OCI-M2 (cell line): ENCODE data around the gene ZSWIM5.
"Not testable (repeated sequence)": the region's sequence is repeated elsewhere in the genome, so short reads cannot be mapped to it uniquely, and the experiment has no call there.

Experiments
- DNase-seq: peaks from one replicate; lab custom pipeline; 2025; ENCODE audit not compliant: unreplicated experiment; lab: John Stamatoyannopoulos, UW

Gene ZSWIM5

DNA sequence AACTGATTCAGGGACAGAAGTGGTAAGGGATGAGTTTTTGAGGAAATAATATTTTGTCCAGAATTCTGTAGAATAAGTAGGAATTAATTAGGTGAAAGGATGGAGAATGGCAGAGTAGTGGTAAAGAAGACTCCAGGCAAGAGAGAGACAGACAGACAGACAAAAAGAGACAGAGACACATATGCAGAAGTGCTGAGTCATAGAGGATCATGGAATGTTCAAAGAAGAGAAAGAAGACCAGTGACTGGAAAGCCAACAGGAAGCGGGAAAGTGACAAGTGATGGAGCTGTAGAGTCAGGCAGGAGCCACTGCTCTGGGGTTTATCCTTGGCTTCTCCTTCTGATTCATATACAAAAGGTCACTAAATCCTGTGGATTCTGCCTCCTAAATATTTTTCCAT lies 108.5 kb downstream of the ZSWIM5 start:
- DNase-seq = no peak

DNA sequence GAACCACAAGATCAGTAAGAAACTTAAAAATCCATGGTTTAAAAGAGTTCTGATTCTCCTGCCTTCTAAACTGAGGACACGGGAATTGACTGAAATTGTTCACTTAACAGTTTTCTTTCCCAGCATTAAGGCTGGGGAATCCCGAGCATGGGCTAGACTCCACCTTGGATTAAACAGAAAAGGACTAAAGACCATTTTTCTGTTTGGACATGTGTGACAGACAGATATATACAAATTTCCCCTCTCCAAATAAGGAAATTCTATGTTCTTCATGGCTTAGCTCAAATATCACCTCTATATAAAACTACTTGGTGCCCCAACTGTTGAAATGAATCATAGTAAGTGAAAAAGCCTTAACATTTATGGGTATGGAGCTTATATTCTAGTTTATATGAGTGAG lies 109.3 kb downstream of the ZSWIM5 start:
- DNase-seq = no peak

DNA sequence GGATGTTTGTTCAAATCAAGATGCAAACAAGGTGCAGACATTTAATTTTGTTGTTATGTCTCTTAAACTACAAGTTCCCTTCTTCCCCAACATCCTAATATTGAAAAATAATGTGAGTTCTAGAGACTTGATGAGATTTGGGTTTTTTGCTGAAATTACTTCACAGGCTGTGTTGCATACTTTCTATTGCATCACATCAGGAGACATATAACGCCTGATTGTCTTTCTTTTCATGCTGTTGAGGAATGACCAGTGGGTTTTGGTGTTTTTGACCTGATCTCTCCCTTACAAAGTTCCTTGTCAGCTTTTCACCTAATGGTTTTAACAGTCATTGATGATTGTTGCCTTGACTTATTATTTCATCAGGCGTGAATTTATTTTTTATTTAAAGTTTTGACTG lies 111.0 kb downstream of the ZSWIM5 start:
- DNase-seq = no peak

DNA sequence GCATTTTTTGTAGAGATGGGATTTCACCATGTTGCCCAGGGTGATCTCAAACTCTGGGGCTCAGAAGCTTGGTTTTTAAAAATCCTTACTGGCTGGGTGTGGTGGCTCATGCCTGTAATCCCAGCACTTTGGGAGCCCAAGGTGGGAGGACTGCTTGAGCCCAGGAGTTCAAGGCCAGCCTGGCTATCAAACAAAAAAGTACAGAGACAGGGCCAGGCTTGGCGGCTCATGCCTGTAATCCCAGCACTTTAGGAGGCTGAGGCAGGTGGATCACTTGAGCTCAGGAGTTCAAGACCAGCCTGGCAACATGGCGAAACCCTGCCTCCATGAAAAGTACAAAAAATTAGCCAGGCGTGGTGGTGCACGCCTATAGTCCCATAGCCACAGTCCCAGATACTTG lies 112.0 kb downstream of the ZSWIM5 start:
- not testable (repeated sequence) for DNase-seq

DNA sequence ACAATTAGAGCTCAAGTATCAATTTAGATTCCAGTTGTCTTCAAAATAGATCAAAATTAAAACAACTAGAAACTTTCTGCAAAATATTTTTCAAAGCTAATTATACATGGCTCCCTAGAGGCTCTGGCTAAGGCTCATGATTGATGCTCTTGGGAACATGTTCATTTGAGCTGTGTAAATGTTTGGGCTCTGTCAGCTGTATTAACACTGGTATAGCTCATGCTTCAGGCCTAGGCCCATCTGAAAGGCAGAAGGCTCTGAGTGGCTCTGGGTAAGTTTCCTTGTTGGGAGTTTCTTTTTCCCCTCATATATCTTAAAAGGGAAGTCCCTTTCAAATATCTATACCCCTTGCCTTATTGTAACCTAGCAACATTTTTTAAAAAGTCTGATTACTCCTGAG lies 113.1 kb downstream of the ZSWIM5 start:
- DNase-seq = no peak

DNA sequence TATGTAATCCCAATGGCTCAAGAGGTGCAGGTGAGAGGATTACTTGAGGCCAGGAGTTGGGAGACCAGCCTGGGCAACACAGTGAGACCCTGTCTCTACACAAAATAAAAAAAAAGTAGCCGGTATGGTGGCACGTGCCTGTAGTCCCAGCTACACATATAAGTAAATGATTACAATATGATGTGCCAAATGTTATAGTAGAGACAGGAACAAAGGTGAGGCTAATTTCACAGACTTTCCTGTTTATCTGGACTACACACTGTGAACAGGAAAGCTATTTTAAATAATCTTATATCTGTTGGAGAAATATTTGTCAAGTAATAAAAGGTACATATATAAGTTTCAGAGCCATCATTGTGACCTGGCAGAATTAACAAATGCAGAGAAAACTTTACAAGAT lies 116.7 kb downstream of the ZSWIM5 start:
- no peak for DNase-seq

DNA sequence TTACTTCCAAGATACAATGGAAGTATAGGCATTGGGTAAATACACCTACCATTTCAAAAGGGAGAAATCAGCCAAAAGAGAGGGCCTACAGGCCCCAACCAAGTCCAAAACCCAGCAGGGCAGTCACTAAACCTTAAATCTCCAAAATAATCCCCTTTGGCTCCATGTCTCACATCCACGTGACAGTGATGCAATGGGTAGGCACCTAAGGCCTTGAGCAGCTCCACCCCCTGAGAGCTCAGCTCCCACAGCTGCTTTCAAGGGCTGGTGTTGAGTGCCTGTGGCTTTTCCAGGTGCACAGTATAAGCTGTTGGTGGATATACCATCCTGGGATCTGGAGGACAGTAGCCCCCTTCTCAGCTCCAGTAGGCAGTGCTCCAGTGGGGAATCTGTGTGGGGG lies 121.8 kb downstream of the ZSWIM5 start:
- DNase-seq = no peak

DNA sequence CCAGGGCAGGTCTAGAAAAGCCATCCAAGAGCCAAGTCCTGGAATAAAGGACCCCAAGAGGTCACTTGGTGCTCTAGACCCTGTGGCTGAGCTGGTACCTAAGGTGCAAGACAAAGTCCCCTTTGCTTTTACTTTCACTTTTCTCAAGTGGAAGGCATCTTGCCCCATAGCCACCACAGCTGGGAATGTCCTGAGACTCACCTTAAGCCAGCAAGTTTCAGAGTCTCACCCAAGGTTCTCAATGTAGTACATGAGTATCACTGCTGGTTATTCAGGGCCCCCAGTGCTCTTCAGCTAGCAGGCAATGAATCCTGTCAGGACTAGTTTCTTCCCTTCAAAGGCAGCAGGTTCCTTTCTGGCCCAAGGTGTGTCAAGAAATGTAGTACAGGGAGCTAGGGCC lies 126.9 kb downstream of the ZSWIM5 start:
- no peak for DNase-seq

DNA sequence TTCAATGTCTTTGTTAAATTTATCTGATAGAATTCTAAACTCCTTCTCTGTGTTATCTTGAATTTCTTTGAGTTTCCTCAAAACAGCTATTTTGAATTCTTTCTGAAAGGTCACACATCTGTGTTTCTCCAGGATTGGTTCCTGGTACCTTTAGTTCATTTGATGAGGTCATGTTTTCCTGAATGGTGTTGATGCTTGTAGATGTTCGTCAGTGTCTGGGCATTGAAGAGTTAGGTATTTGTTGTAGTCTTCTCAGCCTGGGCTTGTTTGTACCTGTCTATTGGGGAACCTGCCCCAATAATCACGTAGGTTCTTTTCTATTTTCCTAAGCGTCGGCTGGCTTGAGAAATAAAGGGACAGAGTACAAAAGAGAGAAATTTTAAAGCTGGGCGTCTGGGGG lies 129.4 kb downstream of the ZSWIM5 start:
- DNase-seq = not testable (repeated sequence)

DNA sequence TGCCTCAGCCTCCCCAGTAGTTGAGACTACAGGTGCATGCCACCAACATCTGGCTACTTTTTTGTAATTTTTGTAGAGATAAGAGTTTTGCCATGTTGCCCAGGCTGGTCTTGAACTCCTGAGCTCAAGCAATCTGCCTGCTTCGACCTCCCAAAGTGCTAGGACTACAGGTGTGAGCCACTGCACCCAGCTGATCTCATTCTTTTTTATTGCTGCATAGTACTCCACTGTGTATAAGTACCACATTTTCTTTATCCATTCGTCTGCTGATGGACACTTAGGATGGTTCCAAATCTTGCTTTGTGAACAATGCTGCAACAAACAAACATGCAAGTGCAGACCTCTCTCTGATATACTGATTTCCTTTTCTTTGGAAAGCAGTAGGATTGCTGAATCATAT lies 134.8 kb downstream of the ZSWIM5 start:
- DNase-seq = no peak

DNA sequence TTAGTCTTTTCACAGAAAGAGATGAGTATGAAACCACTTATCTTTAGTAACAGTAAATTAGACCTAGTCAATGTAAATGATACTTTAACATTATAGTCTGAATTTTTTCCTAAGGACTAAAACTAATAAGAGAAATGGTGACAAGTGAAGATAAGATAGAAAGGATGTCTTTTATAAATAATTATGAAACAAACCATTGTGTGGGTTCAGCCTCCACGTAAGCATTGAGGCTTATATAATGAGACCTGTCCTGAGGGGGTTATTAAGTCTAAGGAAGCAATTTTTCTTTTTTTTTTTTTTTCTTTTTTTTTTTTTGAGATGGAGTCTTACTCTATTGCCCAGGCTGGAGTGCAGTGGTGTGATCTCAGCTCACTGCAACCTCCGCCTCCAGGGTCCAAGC lies 138.6 kb downstream of the ZSWIM5 start:
- no peak for DNase-seq

DNA sequence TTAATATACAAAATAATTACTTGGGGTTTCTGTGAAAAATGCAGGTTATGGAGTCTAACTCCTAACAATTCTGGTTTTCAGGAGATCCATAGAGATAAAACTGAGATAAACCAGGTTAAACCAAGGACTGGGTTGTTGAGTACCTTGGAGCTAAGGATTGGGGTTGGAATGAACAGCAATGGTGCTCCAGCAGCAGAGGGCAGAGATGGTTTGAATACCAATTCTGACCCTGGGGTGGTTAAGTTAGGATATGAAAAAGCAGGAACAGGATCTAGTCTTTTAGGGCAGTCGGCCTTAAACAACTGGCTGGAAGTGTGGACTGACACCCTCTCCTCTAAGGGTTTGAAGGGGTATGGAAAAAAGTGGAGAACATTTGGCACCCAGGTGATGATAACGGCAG lies 141.3 kb downstream of the ZSWIM5 start:
- DNase-seq = no peak

DNA sequence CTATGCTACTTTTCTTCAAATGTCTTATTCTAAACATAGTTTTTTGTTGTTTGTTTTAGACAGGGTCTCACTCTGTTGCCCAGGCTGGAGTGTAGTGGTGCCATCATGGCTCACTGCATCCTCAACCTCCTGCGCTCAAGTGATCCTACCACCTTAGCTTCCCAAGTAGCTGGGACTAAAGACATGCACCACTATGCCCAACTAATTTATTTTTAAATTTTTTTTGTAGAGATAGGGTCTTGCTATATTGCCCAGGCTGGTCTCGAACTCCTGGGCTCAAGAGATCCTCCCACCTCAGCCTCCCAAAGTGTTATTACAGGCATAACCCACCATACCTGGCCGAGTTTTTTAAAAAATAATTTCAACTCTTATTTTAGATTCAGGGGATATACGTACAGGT lies 143.9 kb downstream of the ZSWIM5 start:
- not testable (repeated sequence) for DNase-seq

DNA sequence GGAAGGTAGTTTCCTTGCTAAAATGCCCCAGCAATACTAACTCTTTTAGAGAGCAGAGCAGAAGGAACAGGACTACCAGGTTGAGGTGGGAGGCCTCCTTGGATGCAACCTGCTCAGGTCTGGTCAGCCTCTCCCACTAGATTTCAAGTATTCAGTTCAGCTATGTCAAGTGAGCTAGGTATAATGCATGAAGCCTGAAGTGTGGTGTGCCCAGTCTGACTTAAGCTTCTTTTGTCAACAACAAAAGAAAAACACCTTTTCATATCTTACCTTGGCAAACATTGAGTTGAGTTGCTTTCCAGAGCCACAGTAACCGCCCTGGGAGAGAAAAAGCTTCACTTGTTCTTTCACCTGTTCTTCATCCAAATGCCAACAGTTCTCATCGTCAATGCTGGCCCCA lies 146.6 kb downstream of the ZSWIM5 start:
- DNase-seq = no peak

DNA sequence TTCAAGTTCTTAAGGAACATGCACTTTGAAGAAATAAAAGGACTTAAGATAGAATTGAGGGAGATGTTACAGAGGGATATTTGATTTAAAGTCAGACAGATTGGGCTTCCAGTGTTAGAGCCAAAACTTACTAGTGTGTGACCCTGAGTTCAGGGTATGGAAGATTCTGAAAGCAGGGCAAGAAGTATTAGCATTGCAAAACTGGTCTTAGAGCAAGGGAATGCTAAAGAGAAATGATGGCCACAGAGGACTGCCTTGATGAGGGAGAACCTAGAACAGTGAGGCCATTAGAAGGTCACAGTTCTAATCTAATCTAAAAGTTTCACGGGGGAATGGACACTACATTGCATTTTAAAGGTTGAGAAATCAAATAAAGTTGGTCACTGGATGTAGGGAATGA lies 148.9 kb downstream of the ZSWIM5 start:
- no peak for DNase-seq

DNA sequence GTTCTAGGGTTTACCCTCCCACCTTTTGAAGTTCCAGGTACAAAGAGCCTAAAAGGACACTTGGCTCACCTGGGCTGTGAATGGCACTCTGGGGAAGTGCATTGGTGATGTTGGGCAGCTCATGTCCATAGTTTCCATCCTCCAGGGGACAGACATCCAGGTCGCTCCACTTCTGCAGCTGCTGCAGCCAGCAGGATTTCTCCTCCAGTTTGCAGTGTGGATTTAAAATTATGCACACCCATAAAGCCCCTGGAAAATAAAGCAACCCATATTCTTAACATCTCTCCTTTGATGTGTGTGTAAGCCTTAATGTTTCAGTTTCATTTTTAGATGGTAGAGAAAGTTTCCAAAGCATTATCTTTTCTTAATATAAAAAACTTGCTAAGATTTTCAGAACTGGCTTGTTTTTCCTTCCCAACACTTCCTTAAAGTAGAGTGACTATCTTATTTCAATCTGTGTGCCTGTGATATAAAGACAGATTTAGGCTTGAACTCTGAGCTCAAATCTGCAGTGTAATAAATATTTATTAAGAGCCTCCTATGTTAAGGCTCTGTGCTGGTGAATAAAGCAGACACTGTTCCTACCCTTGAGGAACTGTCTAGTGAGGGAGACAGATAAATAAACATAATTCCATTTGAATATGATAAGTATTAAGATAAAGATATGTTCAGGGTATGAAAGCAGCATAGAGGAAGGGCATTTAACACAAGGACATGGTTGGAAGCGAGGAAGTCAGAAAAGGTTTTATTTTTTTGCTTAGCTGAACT lies 155.2 kb downstream of the ZSWIM5 start:
- DNase-seq = no peak

DNA sequence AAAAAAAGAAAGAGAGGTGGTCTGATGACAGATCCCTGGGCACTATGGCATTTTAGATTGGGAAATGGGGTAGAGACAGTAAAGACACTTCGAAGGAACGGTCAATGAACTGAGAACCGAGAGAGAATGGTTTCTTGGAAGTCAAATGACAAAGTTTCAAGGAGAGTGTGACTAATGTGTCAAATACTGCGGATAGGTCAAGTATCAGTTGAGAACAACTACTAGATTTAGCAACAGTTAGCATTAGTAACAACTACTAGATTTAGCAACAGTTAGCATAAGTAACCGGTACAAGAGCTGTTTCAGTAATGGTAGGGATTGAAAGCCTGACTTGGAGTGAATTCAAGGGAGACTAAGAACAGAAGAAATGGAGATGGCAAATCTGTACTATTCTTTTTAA lies 159.4 kb downstream of the ZSWIM5 start:
- no peak for DNase-seq

DNA sequence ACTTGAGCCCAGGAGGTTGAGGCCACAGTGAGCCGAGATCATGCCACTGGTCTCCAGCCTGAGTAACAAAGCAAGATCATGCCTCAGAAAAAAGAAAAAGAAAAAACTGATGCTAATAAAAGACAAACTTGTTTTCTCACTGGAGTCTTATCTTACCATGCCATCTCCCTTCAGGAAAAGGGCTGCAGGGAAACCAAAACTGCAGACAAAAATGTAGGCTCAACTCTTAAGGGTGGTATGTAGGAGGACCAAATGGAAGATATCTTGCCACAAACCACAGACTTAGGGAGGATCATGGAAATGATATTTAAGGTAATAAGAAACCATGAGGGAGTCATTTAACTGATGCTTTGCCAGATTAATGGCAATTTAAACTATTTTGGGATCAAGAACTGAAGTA lies 161.5 kb downstream of the ZSWIM5 start:
- DNase-seq = no peak

DNA sequence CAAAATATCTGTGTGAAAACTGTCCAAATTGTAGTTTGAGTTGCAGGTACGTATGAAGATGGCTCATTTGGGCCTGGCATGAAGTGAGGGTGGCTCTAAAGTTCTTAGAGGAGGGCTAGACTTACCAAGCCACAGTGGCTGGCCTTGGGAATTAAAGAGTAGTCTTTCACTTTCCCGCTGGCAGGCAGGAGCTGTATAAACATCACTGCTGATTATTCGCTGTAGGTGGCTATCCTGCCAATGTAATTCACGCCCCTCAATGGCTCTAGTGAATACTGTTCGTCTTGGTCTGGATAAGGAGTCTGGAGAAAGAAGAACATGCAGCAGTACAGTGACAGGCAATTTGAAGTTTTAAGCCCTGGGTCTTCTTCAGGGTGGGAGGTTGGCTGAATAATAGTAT lies 163.3 kb downstream of the ZSWIM5 start:
- no peak for DNase-seq

DNA sequence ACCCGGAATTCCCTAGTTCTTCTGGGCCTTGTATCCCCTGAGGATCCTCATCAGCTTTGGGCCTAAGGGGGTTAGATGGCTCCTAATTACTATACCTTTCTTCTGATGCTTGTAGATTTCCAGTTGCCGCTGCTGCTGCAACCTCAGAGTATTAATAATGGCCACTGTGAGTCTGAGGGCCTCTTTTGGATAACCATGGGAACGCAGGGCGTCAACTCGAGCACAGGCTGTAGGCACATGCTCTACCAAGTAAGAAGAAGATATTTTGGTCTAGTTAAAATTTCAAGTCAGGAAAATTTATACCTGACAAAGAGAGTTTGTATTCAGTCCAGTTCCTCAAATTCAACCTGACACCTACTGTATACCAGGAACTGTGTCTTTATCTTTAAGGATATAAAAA lies 166.1 kb downstream of the ZSWIM5 start:
- no peak for DNase-seq

DNA sequence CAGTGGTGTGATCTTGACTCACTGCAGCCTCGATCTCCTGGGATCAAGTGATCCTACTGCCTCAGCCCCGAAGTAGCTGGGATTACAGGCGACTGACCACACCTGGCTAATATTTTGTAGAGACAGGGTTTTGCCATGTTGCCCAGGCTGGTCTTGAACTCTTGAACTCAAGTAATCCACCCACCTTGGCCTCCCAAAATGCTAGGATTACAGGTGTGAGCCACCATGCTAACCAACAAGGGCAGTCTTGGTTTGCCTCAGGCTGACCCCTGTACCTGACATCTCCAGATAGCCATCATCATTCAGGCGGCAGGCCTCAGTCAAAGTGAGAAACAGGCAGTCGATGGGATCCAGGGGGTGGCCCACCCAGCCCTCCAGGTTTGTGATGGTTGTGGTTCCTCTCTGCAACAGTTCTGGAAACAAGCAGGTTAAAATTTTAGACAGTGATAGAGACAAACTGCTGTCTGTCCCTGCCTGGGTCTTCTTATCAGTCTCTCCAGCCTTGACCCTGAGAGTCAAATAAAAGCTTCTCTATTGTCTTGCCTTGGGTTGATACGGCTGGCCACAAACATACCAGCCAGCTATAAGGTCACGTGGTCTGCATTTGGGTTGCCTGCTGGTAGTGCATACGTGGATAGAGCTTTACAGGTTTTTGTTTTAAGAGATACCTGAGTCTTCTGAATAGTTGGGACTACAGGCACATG lies 167.6 kb downstream of the ZSWIM5 start:
- peak; percentile 49 for DNase-seq

DNA sequence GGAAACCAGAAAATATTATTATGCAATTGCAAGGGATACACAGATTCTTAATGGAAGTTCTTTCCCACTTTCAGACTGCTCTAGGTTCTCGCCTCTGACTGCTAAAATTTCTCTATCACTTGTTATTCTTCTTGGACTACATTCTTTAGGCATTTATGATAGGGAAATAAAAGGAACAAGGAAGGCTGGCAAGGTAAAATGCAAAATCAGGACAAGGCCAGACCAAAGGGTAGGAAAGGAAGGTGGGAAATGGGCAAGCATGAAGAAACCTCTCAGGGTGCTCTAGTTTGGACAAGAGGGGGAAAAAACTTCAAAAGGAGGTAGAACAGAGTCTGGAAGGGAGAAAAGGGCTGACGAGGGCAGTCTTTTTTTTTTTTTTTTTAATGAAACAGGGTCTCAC lies 168.2 kb downstream of the ZSWIM5 start:
- DNase-seq = no peak

DNA sequence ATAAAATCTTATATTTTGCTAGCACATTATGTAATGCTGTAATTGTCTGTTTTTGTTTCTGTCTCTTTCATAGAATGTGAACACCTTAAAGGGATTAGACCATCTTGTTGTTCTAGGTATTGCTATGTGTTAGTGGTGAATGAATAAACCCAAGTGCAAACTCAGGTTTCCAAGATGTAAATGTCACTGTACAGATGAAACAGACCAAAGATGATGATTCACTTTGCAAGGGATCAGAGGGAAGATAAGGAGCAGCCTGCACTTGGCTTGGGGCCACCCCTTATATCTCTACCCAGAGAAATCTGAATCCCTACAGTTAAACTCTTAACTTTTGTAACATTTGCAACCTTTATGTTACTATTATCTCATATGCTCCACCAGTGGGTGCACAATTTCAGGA lies 168.9 kb downstream of the ZSWIM5 start:
- DNase-seq = peak; percentile 20
